Hepatocyte (in vitro differentiated cells): Measurements from ENCODE around the gene RSPH1. TPM values are rescaled to one million over a fixed set of nuclear protein-coding genes. Genes with fewer than 3 reads are reported as not detected.
A peak's percentile ranks its signal among the peaks of the same experiment; 100 is the strongest.

Experiments
- DNase-seq: peaks from one replicate; pipeline ENCODE4 v3.0.0-alpha.2; 2016; ENCODE audit warnings: low spot score
- H2AFZ ChIP-seq: fragments of 200-600 bp; sonication (generic); 2 replicates; pipeline ENCODE4 v1.6.0; 2016; ENCODE audit warnings: antibody characterized with exemption, mild to moderate bottlenecking
- H3K27ac ChIP-seq: fragments of 200-600 bp; sonication (generic); 2 replicates; pipeline ENCODE4 v1.5.1; 2016; ENCODE audit warnings: mild to moderate bottlenecking
- H3K27me3 ChIP-seq: fragments of 200-600 bp; sonication (generic); 2 replicates; pipeline ENCODE4 v1.6.1; 2016
- H3K36me3 ChIP-seq: fragments of 200-600 bp; sonication (generic); replicated peaks from 2 replicates; pipeline ENCODE4 v1.5.1; 2016; ENCODE audit warnings: low read depth; ENCODE audit not compliant: insufficient read depth
- H3K4me1 ChIP-seq: fragments of 200-600 bp; sonication (generic); 2 replicates; pipeline ENCODE4 v1.5.1; 2016; ENCODE audit warnings: mild to moderate bottlenecking, moderate library complexity; ENCODE audit not compliant: insufficient read depth
- H3K4me2 ChIP-seq: fragments of 200-600 bp; sonication (generic); 2 replicates; pipeline ENCODE4 v1.6.0; 2016
- H3K4me3 ChIP-seq: fragments of 200-600 bp; sonication (generic); 2 replicates; pipeline ENCODE4 v1.5.1; 2016; ENCODE audit warnings: mild to moderate bottlenecking
- H3K79me2 ChIP-seq: fragments of 200-600 bp; sonication (generic); 2 replicates; pipeline ENCODE4 v1.6.0; 2017; ENCODE audit warnings: mild to moderate bottlenecking
- H3K9me2 ChIP-seq: fragments of 200-600 bp; sonication (generic); replicated peaks from 2 replicates; pipeline ENCODE4 v1.6.0; 2017; ENCODE audit warnings: mild to moderate bottlenecking; ENCODE audit not compliant: insufficient read depth
- H3K9me3 ChIP-seq: fragments of 200-600 bp; sonication (generic); 2 replicates; pipeline ENCODE4 v1.5.1; 2016; ENCODE audit warnings: low read depth, mild to moderate bottlenecking
- H4K20me1 ChIP-seq: fragments of 200-600 bp; sonication (generic); 2 replicates; pipeline ENCODE4 v1.6.0; 2016; ENCODE audit warnings: mild to moderate bottlenecking; ENCODE audit not compliant: insufficient read depth, poor library complexity, severe bottlenecking
- CTCF ChIP-seq: fragments of 200-600 bp; sonication (generic); IDR thresholded peaks from 2 replicates; pipeline ENCODE4 v1.5.1; 2016; ENCODE audit warnings: antibody characterized with exemption, mild to moderate bottlenecking; ENCODE audit not compliant: poor library complexity
- EZH2 ChIP-seq: fragments of 200-600 bp; sonication (generic); IDR thresholded peaks from 2 replicates; pipeline ENCODE4 v1.6.1; 2016; ENCODE audit warnings: antibody characterized with exemption, mild to moderate bottlenecking, borderline replicate concordance
- EZH2phosphoT487 ChIP-seq: fragments of 200-600 bp; sonication (generic); IDR thresholded peaks from one replicate; pipeline ENCODE4 v1.6.1; 2018; ENCODE audit warnings: antibody characterized with exemption, mild to moderate bottlenecking, low read depth, moderate library complexity; ENCODE audit not compliant: unreplicated experiment, severe bottlenecking
- WGBS: methylation state at CpG from one replicate; pipeline ENCODE4 v1.1.6; 2016; ENCODE audit warnings: low lambda C conversion rate; ENCODE audit errors: missing lambda C conversion rate; 5-methylcytosine and 5-hydroxymethylcytosine counted together
- polyA plus RNA-seq: library from polyadenylated mRNA; unstranded; fragments of >200 nt; fragmentation: Nextera tagmentation; extraction: Ambion mirVana; gene quantifications from 2 replicates; pipeline ENCODE4 v1.2.1, GENCODE V29; 2016
- total RNA-seq: library from RNA; depleted of rRNA; stranded (reverse); fragments of >200 nt; gene quantifications from 2 replicates; pipeline ENCODE4 v1.2.3, GENCODE V29; 2014

RSPH1 gene
- total and polyA plus RNA-seq, 2 experiments from 2014 or later = 1.3 to 1.8 TPM

DNA sequence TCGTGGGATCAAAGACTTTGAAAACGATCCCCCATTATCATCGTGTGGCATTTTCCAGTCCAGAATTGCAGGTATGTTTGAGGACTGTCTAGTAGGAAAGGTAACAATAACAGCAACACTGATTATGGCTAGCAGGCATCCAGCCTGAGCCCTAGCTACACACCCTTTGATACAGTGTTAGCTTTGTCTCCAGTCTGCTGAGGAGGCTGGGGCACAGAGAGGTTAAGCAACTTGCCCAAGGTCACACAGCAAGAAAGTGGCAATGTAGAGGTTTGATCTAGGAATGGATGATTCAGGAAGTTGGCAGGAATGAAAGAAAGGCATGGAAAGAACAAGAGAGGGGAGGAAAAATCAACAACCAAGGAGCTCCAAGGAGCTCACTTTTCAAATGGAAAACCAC, 61.1 kb downstream of the RSPH1 start:
- H3K36me3 ChIP-seq = no peaks in the 10 kb centered on the region
- no peak overlapping the region for H3K27ac ChIP-seq
- no peaks in the 10 kb centered on the region for H4K20me1 ChIP-seq
- H3K4me3 ChIP-seq = no peak overlapping the region
- no peak overlapping the region for H3K4me2 ChIP-seq
- no peaks in the 10 kb centered on the region for H3K27me3 ChIP-seq
- 78% methylated on average over 3 of the region's 3 CpGs for WGBS
- no peak overlapping the region for H2AFZ ChIP-seq
- H3K4me1 ChIP-seq = no peaks in the 10 kb centered on the region
- H3K79me2 ChIP-seq = no peaks in the 10 kb centered on the region
- TF ChIP-seq CTCF = no peak
- no peak for TF ChIP-seq EZH2phosphoT487
- TF ChIP-seq EZH2 = no peak
- H3K9me2 ChIP-seq = no peaks in the 10 kb centered on the region
- DNase-seq = no peak
- no peaks in the 10 kb centered on the region for H3K9me3 ChIP-seq

GRCh38 chr21:42433946-42434551, 62.0 kb downstream of the RSPH1 start:
- no peaks in the 10 kb centered on the region for H3K79me2 ChIP-seq
- H4K20me1 ChIP-seq = no peaks in the 10 kb centered on the region
- H3K4me3 ChIP-seq = no peak overlapping the region
- TF ChIP-seq EZH2 = no peak
- TF ChIP-seq EZH2phosphoT487 = no peak
- no peak for TF ChIP-seq CTCF
- WGBS = 63% methylated on average over 10 of the region's 10 CpGs
- peak overlapping the region; percentile 62 for H3K27ac ChIP-seq
- H2AFZ ChIP-seq = no peak overlapping the region
- no peaks in the 10 kb centered on the region for H3K36me3 ChIP-seq
- H3K9me3 ChIP-seq = no peaks in the 10 kb centered on the region
- H3K9me2 ChIP-seq = no peaks in the 10 kb centered on the region
- no peaks in the 10 kb centered on the region for H3K4me1 ChIP-seq
- H3K4me2 ChIP-seq = no peak overlapping the region
- peak; percentile 73 for DNase-seq
- no peaks in the 10 kb centered on the region for H3K27me3 ChIP-seq

- DNase-seq = no peak
- TF ChIP-seq EZH2phosphoT487 = no peak
- H2AFZ ChIP-seq = no peak overlapping the region
- no peak overlapping the region for H3K4me3 ChIP-seq
- H3K79me2 ChIP-seq = no peaks in the 10 kb centered on the region
- no peaks in the 10 kb centered on the region for H3K9me2 ChIP-seq
- H3K27ac ChIP-seq = no peak overlapping the region
- no peaks in the 10 kb centered on the region for H3K4me1 ChIP-seq
- H3K27me3 ChIP-seq = no peaks in the 10 kb centered on the region
- H3K9me3 ChIP-seq = no peaks in the 10 kb centered on the region
- no peaks in the 10 kb centered on the region for H4K20me1 ChIP-seq
- 82% methylated on average over 1 of the region's 1 CpG for WGBS
- H3K36me3 ChIP-seq = no peaks in the 10 kb centered on the region
- H3K4me2 ChIP-seq = no peak overlapping the region
These were observed 63.3 kb downstream of the RSPH1 start for GRCh38 chr21:42432695-42433094.

DNA sequence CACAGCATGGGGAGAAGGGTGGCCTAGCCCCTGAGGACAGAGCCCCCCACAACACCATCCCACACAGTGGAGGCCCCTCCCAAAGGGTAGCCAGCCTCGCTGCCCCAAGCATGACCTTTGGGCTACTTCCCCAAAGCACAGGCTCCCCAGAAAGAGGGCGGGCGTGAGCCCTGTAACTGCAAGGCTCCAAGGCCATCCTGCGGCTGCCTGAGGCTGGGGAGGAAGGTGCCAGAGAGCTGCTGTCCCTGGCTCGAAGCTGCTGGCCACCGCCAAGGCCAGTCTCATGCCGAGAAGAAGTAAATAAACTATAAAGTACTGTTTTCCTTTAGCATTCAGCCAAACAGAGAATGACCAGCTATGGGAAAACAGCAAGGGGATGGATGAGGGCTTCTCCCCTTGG, 64.8 kb downstream of the RSPH1 start:
- no peak for DNase-seq
- WGBS = 84% methylated on average over 7 of the region's 7 CpGs

More for the DNA sequence above, 64.8 kb downstream of the RSPH1 start:
- Histone ChIP-seq H3K4me3 (no peak overlapping the region), H3K9me2 (no peaks in the 10 kb centered on the region), H3K9me3 (no peaks in the 10 kb centered on the region), H3K4me1 (no peaks in the 10 kb centered on the region), H4K20me1 (no peaks in the 10 kb centered on the region), H3K4me2 (no peak overlapping the region), H3K27me3 (no peaks in the 10 kb centered on the region), H2AFZ (no peak overlapping the region), H3K27ac (no peak overlapping the region), H3K79me2 (no peaks in the 10 kb centered on the region), H3K36me3 (no peaks in the 10 kb centered on the region)
- TF ChIP-seq EZH2phosphoT487 (no peak), EZH2 (no peak), CTCF (no peak)
